ENCODE measurements around the gene DYDC2.
A peak's percentile ranks its signal among the peaks of the same experiment; 100 is the strongest.

DYDC2 gene

DNA sequence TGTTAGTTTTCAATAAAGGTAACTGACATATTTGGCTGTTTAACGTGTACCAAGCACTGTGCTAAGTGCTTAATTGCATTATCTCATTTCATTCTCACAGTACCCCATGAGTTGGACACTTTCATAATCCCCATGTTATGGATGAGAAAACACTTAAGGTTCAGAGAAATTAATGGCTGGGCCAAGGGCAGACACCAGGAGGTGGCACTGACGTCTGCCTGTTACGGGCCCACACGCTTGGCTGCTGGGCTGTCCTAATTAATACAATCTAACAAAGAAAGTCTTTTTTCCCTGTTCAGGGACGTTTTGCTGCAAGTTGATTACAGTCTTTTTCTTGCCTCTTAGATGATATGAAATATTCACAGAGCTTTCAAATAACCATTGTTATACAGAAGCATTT lies 16.1 kb downstream of the DYDC2 start:
- no peak for DNase-seq (ENCODE audit: low read depth in 3 of 3)

DNA sequence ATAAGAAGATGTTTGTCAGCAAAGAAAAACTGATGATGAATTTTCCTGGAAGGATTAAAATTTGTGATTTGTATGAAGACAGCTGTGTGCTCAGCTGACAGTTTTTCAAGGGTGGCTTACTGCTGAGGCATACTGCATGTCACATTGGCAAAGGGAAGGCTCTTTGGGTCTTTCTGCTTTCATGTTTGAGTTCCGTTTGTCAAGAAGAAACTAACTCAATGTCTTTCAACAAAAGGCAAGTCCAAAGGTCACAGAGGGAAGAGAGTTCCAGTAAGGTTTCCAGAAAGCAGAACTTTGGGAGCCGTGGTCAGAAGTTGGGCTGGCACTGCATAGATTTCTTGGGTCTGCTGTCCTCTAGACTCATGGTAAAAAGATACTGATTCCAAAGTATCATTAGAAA lies 16.9 kb downstream of the DYDC2 start:
- no peak for DNase-seq (ENCODE audit: low read depth in 3 of 3)

DNA sequence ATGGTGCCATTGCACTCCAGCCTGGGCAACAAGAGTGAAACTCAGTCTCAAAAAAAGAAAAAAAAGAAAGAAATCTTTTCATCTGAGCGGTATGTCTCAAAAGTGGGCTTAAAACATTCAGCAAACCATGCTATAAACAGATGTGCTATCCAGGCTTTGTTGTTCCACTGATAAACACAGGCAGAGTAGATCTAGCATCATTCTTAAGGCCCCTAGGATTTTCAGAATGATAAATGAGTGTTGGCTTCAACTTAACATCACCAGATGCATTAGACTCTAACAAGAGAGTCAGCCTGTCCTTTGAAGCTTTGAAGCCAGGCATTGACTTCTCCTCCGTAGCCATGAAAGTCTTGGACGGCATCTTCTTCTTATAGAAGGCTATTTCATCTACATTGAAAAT lies 23.1 kb downstream of the DYDC2 start:
- DNase-seq (ENCODE audit: low read depth in 3 of 3) = no peak

DNA sequence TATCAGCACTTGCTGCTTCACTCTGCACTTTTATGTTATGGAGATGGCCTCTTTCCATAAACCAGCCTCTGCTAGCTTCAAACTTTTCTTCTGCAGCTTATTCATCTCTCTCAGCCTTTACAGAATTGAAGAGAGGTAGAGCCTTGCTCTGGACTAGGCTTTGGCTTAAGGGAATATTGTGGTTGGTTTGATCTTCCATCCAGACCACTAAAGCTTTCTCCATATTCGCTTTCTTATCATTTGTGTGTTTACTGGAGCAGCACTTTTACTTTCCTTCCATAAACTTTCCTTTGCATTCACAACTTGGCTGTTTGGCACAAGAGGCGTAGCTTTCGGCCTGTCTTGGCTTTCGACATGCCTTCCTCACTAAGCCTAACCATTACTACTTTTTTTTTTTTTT lies 23.6 kb downstream of the DYDC2 start:
- DNase-seq (ENCODE audit: low read depth in 3 of 3) = no peak

DNA sequence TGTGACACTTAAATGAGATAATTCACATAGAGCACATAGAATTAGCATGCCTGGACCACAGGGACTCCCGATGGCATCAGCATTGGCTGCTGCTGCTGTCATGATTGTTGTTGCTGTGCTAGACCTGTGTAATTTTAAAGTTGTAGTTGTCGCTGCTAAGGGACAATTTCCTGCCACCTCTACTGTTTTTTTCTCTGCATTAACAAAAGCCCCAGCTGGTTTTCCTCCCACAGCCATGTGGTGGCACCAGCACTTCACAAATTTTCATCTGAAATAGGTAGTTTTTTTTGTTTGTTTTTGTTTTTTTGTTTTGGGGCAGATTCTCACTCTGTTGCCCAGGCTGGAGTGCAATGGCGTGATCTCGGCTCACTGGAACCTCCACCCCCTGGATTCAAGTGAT lies 26.4 kb downstream of the DYDC2 start:
- peak in 1 of 3 donors; percentile 20 for DNase-seq (ENCODE audit: low read depth in 3 of 3)

DNA sequence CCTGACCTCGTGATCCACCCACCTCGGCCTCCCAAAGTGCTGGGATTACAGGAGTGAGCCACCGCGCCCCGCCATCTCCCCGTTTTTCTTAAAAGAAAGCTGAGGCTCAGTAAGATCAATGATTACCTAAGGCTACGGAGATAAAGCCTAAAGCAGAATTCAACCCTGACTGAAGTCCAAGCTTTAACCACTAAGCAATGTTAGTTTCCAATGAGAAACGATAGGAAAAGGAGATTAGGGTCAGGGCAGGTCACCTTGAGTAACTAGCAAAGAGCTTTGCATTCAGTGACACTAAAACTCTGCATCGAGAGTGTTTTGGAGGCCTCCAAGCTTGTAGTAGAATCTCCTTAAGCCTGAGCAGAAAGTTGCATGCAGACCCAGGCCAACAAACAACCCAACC lies 34.2 kb downstream of the DYDC2 start:
- DNase-seq (ENCODE audit: low read depth in 3 of 3) = no peak

DNA sequence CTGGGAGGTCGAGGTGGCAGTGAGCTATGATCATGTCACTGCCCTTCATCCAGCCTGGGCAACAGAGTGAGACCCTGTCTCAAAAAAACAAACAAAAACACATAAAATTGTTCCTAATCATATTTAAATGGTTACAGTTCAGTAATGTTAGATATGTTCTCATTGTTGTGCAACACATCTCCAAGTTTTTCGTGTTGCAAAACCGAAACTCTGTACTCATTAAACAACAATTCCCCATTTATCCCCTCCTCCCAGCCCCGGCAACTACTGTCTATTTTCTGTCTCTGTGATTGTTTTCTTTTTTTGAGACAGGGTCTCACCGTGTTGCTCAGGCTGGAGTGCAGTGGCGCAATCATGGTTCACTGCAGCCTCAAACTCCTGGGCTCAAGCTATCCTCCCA lies 35.7 kb downstream of the DYDC2 start:
- DNase-seq (ENCODE audit: low read depth in 3 of 3) = no peak

DNA sequence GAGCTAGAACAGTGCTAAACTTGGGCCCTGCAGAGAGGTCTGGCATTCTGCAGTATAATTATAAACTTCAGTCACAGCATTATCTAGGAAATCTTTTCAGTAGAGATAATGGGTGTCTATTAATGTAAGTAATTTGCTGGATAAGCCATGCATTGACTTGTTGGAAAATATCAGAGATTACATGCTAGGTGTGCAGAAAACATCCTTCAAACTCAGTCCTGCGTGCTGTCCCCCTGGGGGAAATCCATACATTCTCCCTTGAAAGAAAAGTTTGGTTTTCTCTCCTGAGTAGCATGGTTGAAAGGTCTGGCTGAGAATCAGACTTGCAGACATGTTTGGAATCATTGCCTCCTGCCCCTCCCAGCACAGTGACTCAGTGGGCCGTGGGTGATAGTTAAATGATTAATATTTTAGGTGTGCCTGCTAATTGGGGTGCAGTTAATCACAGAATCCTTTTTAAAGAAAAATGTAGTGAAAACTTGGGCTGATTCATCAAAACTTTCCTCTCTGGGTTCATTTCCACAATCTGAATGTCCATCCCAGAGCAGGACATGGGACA lies 37.9 kb downstream of the DYDC2 start:
- no peak for DNase-seq (ENCODE audit: low read depth in 3 of 3)

DNA sequence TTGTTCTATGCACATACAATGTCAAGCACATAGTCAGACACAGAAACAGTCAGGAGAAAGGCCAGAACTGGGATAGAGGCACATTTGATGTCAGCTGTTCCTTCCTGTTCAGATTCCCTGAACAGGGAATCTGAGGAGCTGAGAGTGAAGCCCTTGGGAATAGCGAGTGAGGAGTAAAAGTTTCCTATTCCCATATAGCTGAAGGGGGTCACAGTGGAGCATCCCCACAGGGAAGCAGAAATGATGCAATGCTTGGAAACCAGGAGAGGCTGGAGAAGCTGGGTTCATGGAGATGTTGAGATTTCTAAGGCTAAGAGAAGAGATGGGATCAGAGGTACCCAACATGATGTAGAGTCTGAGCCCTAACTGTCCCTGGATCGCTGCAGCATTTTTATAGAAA lies 40.4 kb downstream of the DYDC2 start:
- DNase-seq (ENCODE audit: low read depth in 3 of 3) = no peak

DNA sequence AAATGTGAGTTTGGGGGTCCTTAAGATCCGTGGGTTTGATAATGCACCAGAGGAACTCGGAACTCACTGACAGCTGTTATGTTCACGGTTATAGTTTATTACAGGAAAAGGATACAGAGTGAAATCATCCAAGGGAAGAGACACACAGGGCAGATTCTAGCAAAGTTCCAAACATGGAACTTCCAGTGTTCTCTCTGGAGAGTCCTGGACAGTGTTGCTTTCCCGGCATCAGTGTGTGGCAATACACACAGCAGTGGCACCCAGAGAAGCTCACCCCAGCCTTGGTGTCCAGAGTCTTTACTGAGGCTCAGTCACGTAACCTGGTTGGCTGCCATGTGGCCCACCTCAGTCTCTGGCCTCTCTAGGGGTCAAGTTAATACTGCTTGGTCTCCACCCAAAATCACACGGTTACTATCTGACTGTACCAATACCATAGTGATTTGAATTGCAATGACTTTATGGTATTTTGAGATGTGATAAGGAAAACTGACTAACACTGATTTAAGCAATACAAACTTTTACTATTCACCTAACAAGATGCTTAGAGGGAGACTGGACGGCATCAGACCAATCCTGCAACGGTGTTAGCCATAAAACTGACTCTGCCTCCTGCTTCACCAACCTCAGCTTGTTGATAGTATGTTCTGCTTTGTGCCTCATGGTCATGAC lies 43.7 kb downstream of the DYDC2 start:
- no peak for DNase-seq (ENCODE audit: low read depth in 3 of 3)

DNA sequence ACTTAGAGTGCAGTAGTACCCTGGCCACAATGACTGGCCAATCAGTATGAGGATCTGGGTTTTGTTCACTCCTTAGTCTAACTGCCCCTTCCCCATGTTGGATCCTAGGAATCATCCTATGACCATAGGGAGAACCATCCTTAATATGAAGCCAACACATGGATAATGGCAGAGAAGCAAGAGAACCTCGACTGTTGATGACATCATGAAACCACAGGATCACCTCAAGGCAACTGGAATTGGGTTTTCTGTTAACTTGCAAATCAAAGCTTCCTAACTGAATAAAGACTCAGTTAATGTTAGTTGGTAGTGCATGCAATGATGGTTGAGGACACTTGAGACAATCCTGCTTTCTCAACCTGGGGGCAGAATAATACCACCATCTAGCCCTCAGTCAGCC lies 48.5 kb downstream of the DYDC2 start:
- DNase-seq (ENCODE audit: low read depth in 3 of 3) = no peak

DNA sequence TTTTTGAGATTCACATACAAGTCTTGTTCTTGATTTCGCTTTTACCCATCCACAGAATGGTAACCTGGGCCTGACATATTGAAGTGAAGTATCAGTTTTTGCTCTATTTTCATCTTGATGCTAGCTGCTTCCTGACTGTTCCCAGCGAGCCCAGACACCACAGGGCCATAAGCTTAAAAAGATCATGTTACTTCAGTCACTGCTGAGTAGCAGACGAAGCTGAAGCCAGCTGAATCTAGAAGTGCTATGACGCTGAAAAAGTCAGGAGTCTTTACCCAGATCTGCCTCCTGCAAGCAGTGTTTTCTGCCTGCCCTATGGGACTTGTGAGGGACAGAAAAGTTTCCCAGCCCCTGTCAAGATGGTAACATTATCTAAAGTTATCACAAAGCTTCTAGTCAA lies 49.0 kb downstream of the DYDC2 start:
- no peak for DNase-seq (ENCODE audit: low read depth in 3 of 3)

DNA sequence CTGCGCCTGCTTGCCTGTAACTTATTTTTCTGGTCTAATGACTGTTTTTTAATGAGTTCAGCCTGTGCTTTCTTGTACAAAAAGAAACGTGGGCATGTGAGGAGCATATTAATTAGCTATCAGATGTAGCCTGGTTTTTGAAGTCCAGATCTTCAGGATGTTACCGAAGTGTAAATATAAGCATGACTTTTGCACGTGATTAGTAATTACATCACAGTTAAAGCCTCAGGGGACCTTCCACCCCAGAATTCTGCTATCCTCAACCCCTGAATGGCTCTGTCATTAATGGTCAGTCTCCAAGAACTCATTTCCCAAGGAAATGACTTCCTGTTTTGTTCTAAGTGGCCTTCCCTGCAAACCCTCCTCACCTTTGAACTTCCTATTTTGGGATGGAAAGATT lies 49.6 kb downstream of the DYDC2 start:
- DNase-seq (ENCODE audit: low read depth in 3 of 3) = no peak

DNA sequence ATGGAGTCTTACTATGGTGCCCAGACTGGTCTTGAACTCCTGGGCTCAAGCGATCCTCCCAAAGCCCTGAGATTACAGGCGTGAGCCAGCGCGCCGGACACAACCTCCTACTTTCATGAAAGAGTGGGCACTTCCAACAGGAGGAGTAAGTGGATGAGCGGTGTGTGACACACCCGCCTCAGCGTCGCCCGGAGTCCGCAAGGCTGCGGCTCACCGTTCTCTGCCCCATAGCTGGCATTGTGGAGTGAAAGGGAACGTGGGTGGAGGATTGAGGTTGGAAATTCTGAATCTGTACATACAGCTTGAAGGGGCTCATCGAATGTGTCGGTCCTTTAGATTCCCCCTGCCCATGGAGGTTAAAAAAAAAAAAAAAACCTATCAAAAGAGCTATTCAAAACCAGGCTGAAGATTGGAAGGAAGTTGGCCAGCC lies 51.2 kb downstream of the DYDC2 start:
- DNase-seq (ENCODE audit: low read depth in 3 of 3) = peak; percentile 34 to 48 (median 40)

DNA sequence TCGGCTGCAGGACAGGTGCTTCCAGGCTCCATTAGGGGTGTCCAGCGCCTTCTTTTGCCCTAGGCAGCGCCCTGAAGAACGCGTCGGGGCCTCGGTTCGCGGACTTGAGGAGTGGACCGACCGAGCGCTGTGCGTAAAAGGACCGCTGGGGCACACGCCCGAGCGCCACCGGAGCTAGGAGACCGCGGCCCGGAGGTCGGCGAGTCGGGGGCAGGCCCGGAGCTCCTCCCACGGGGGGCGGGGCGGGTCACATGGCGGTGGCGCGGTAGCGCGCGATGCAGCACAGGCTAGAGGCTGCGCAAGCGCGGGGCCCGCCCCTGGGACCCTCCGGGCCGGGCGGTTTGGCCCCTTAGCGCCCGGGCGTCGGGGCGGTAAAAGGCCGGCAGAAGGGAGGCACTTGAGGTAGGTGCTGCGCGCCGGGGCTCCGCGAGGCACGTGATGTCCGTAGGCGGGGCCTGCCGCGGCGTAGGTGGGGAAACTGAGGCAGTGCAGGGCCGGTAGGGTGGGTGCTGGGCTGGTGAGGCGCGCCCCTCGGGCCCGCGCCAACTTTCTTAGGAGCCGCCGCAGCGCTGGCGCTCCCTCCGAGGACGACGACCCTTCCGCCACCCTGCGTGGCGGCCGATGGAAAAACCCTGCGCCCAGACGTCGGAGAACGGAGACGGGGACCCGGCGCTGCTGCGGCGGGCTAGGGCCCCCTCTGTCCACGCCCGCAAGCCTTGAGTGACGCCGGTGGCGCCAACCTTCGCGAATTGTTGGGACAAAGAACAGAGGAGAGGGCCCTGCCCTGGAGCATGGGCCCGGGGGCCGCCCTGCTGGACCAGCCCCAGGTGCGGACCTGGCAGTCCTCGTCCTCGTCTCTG lies 51.9 kb downstream of the DYDC2 start, which contains the start of gene PRXL2A:
PRXL2A (plus strand) TSS at position 310 of the 860 bp plus-strand sequence. CDS start 11,917 bp downstream, outside the sequence.
- DNase-seq (ENCODE audit: low read depth in 3 of 3) = peak; percentile 62 to 81 (median 68)

DNA sequence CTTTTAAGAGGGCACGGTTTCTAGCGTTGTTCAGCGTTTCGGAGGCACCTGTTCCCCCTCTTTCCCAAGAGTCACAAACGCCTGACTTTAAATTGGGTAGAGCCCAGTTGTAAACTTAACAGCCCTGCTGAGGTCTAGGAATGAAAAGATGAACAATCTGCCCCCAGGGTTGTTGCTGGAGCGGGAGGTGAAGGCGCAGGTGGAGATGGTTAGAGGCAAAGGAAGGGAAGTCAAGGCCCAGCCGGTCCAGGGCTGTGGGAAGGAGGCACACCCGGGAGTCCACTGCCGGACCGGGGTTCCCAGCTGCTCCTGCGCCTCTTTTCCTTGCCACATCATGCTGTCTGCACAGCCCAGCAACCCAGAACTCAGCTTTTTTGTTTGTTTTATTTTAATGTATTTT lies 52.5 kb downstream of the DYDC2 start:
- DNase-seq (ENCODE audit: low read depth in 3 of 3) = no peak

DNA sequence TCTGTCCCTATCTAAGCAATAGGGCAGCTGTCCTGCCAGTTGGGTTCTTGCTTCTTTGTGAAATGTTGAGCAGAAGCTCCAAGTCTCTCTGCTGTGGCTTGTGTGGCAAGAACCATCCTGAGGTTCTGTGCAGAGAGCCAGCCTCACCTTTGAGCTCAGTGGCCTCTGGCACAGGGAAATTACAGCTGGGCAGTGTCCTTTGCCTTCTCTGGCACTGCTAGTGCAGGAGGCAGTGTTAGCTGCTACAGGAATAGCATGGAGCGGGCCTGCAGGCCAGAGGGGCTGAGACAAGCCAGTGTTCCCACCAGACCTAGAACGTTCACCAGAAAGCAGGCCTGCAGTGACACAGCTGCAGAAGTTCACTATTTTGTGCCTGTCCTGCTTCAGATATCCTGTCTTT lies 53.5 kb downstream of the DYDC2 start:
- DNase-seq (ENCODE audit: low read depth in 3 of 3) = no peak

DNA sequence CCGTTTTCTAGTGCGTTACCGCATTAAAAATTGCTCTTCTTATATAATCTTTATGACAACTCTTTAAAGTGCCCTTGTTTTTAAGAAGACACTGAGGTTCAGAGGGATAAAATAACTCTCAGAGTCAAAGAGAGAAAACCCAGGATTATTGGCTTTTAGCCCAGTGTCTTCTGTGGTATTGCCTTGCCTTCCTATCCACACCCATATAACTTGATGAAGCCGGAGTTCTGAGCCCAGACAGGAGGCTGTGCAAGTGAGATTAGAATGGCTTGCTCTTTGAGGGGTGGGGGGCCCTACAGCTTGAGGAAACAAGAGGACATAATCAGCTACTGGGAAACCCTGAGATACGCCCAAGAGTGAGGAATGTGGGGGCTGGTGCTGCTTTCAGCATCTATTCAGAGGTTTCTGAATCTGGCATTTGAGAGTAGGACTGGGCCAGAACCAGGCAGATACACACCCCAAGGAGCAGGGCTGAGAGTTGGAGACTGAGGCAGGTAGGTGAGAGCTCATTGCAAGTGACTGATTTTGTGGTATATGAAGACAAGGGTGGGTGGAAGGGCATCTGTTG lies 54.1 kb downstream of the DYDC2 start:
- DNase-seq (ENCODE audit: low read depth in 3 of 3) = no peak

DNA sequence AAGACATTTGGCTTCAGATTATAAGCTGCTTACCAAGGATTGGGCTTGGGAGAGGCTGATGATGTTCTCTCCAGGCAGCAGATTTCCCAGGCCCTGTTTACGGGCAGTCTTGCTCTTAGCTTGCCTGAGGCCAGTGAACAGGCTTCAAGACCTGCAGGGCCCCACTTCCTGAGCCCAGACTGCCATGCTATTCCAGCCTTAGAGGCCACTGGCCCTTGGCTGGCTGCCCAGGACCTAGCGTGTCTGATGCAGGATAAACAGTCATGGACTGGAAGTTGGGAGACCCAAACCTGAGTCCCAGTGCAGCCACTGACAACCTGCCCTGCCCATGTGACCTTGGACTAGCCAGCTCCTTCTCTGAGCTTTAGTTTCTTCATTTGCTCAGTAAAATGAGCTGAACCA lies 54.7 kb downstream of the DYDC2 start:
- DNase-seq (ENCODE audit: low read depth in 3 of 3) = no peak

DNA sequence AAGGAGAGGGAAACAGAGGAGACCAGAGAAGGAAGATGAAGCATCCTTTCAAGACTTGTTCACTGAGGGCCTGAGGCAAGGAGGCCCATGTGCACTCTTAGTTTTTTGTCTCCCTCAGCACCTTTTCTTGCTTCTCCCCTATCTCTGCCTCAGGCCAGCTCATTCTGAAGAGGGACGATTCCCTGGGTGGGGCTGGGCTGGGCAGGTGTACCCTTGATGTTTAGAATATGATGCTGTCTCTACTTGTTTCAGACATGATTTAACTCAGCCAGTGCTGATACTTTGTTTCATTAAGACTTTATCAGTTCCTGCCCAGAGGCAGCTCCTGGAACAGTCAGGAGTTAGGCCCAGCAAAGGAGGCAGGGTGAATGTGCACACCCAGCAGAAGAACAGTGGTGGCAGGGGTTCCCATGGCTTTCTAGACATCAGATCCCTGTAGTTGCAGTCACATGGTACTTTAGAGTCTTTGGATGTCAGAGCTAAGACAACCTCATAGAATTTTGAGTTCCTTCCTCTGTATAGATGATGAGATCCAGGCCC lies 55.2 kb downstream of the DYDC2 start:
- no peak for DNase-seq (ENCODE audit: low read depth in 3 of 3)

DNA sequence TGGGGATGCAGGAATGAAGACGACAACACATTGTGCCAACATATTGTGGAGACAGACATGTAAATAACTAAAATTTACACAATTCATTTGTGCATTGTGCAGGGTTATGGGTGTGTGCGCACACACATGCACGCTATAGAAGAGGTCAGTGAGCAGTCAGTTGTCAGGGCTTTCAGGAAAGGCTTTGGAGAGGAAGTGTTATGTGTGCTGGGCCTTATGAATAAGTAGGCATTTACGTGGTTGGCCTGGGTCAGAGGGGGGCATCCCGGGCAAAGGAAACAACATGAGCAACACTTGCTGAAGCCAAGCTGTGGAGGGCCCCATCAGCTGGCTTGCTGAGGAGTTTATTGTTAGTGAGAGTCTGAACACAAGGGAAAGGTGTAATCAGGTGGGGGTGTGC lies 55.9 kb downstream of the DYDC2 start:
- no peak for DNase-seq (ENCODE audit: low read depth in 3 of 3)

DNA sequence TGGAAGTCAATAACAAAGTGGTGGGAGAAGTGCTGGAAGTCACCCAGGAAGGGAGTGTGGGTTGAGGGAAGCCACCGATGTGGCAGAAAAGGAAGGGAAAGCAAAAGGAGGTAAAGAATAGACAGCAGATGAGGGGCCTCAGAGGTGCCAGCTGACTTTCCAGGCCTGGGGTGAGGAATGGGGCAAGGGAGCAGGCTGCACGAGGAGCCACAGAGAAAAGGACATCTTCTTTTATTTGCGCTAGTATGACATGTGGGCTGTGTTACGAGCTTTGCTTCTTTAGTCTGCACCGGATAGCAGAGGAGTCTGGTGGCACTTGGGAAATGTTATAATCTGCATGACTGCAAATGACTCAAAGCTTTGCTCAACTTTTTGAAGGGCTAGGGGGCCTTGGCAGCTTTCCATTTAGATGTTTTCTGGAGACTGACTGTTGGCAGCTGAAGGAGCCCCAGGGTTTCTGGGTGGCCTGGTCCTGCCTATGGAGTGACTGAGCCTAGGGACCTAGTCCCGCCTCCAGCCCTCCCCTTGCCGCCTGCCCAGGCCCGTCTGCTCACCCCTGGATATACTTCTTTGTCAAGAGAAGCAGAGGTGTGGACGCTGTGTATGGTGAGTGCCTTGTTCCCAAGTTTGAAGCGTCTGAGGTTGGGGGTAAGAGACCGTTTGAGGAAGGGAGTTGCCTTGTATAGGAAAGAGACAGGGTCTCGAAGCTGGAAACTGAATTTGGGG lies 56.9 kb downstream of the DYDC2 start:
- DNase-seq (ENCODE audit: low read depth in 3 of 3) = no peak

All from stimulated activated CD4-positive, alpha-beta T cell treated with anti-CD3 and anti-CD28 coated beads, TNF-alpha, amount 100 ng/mL, for 48 hours (primary cell).